Body of pancreas (tissue), 4 donors: ENCODE results near the gene SOCS7. TPM values are rescaled to one million over a fixed set of nuclear protein-coding genes. Genes with fewer than 3 reads are reported as not detected.

Source experiments
- ATAC-seq: fragments of 150-250 bp; one replicate; pipeline ENCODE4 v1.9.1; 2016
- DNase-seq, 4 donors: peaks; one replicate each; pipeline ENCODE4 v3.0.0-alpha.2; 2019
- H3K27ac ChIP-seq, 4 donors: fragments of 200-600 bp; sonication (generic); 1 replicate in 3 of 4; 2 replicates in 1 of 4; pipeline versions ENCODE4 v1.5.1 to v1.6.1; 2016 to 2019; ENCODE audit warnings: mild to moderate bottlenecking in 1 of 4, mixed read lengths in 1 of 4, moderate library complexity in 1 of 4
- H3K27me3 ChIP-seq, 2 donors: fragments of 200-600 bp; sonication (generic); one replicate each; pipeline ENCODE4 v1.6.0; 2016; ENCODE audit warnings: mild to moderate bottlenecking in 1 of 2
- H3K36me3 ChIP-seq, 2 donors: fragments of 200-600 bp; sonication (generic); replicated peaks in 1 of 2; 2 replicates each; pipeline ENCODE4 v1.5.1; 2016; ENCODE audit warnings: low read depth in 2 of 2; ENCODE audit not compliant: insufficient read depth in 1 of 2
- H3K4me1 ChIP-seq: fragments of 200-600 bp; sonication (generic); one replicate; pipeline ENCODE4 v1.6.0; 2016
- H3K4me3 ChIP-seq, 2 donors: fragments of 200-600 bp; sonication (generic); 1 replicate in 1 of 2; 2 replicates in 1 of 2; pipeline ENCODE4 v1.5.1; 2016 to 2019
- H3K9me3 ChIP-seq, 3 donors: fragments of 200-600 bp; sonication (generic); 1 replicate in 2 of 3; 2 replicates in 1 of 3; pipeline ENCODE4 v1.5.1; 2016
- POLR2A ChIP-seq, 3 donors: fragments of 450-650 bp; IDR thresholded peaks; one replicate each; pipeline ENCODE4 v1.6.1; 2016; ENCODE audit warnings: antibody characterized with exemption in 3 of 3, mild to moderate bottlenecking in 2 of 3
- WGBS, 2 donors: methylation state at CpG; one replicate each; pipeline ENCODE4 v1.1.5; 2017; 5-methylcytosine and 5-hydroxymethylcytosine counted together
- intact Hi-C: fragments of 100-400 bp; cut with DNase I; formaldehyde crosslinking; loops from one replicate; pipeline ENCODE4 v1.15.1; 2023
- total RNA-seq, 2 donors: library from RNA; depleted of rRNA; stranded (reverse); fragments of >200 nt; gene quantifications; one replicate each; pipeline ENCODE4 v1.1.0, GENCODE V29; 2016
- TF ChIP-seq, protein P1 (sequence below), 7 experiments: fragments of 450-650 bp in 4 of 7; fragments of 200-600 bp in 3 of 7; sonication (generic) in 3 of 7; IDR thresholded peaks; one replicate each; pipeline ENCODE4 v1.5.1; 2016 to 2019; ENCODE audit warnings: antibody characterized with exemption in 7 of 7

SOCS7 gene
- total RNA-seq, 2 donors from 2014 or later = 15.3 to 34.3 TPM

- H3K4me3 ChIP-seq = no peak overlapping the region
- TF ChIP-seq, protein P1, sequence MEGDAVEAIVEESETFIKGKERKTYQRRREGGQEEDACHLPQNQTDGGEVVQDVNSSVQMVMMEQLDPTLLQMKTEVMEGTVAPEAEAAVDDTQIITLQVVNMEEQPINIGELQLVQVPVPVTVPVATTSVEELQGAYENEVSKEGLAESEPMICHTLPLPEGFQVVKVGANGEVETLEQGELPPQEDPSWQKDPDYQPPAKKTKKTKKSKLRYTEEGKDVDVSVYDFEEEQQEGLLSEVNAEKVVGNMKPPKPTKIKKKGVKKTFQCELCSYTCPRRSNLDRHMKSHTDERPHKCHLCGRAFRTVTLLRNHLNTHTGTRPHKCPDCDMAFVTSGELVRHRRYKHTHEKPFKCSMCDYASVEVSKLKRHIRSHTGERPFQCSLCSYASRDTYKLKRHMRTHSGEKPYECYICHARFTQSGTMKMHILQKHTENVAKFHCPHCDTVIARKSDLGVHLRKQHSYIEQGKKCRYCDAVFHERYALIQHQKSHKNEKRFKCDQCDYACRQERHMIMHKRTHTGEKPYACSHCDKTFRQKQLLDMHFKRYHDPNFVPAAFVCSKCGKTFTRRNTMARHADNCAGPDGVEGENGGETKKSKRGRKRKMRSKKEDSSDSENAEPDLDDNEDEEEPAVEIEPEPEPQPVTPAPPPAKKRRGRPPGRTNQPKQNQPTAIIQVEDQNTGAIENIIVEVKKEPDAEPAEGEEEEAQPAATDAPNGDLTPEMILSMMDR (IDR thresholded peaks at IDR 0.05) = no peak
- TF ChIP-seq POLR2A (IDR thresholded peaks at IDR 0.05) = no peak
- no peaks in the 10 kb centered on the region for H3K27me3 ChIP-seq
- no peak for DNase-seq
- H3K27ac ChIP-seq = no peak overlapping the region
- no peaks in the 10 kb centered on the region for H3K36me3 ChIP-seq
- H3K9me3 ChIP-seq = no peaks in the 10 kb centered on the region
- H3K4me1 ChIP-seq = peaks cover 6% of the 10 kb centered on the region
- intact Hi-C loops = no loop called here
- no peak for ATAC-seq
- WGBS, 2 donors = 50 to 72% methylated on average over 2 to 6 of the region's 7 CpGs
These were observed 91.8 kb downstream of the SOCS7 start for GRCh38 chr17:38443356-38444031.

DNA sequence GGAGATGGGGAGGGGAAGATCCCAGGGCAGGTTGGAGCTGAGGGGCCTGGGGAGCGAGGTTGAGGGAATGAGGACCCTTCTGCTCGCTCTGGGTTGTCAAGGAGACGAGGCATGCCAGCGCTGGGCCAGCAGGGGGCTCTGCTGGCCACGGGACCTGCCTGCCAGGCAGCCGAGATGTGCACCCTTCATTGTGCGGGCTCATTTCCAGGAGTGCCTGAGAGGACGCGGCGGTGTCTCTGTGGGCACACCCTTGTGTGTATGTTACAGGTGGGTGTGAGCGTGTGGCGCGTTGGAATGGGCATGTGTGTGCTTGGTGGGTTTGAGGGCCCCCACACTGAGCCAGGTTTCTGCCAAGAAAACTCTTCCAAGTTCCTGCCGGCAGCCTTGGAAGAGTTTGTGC lies 92.5 kb downstream of the SOCS7 start:
- intact Hi-C loops = no loop called here
- H3K27ac ChIP-seq = no peak overlapping the region

GRCh38 chr17:38447502-38448085 lies 96.0 kb downstream of the SOCS7 start:
- no peak overlapping the region for H3K4me3 ChIP-seq

More for the DNA sequence above, 92.5 kb downstream of the SOCS7 start:
- Histone ChIP-seq H3K9me3 (no peaks in the 10 kb centered on the region), H3K4me1 (peaks cover 6% of the 10 kb centered on the region), H3K4me3 (no peak overlapping the region), H3K36me3 (no peaks in the 10 kb centered on the region), H3K27me3 (no peaks in the 10 kb centered on the region)
- ATAC-seq (peak; percentile 65), DNase-seq (peak; percentile 53 to 72 (median 62))
- TF ChIP-seq, protein P1 (IDR thresholded peaks at IDR 0.05) = peak; percentile 63 to 80 (median 69)
- TF ChIP-seq POLR2A (IDR thresholded peaks at IDR 0.05) = no peak
- 8% methylated on average over 14 of the region's 14 CpGs; no CpG with 5 or more reads in 1 of the 2 donors for WGBS, 2 donors

DNA sequence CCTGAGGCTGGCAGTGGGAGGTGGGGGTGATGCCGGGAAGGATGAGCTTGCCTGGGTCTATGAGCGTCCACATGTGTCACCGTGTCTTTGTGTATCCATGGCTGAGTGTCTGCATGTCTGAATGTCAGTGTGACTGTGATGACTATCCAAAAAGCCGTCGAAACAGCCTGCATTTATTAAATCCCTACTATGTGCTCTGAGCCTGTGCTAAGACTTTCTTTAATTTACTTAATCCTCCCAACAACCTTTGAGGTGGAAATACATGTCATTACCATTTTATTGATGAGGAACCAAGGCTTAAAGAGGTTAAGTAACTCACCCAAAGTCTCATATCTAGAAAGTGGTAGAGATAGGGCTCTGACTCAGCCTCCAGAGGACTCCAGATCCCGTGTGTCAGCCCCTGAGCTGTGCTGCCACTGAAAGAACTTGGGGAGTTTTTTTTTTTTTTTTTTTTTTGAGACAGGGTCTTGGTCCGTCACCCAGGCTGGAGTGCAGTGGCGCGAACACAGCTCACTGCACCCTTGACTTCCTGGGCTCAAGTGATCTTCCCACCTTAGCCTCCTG lies 96.6 kb downstream of the SOCS7 start:
- 63 to 69% methylated on average over 9 of the region's 9 CpGs for WGBS, 2 donors
- DNase-seq = no peak
- peak overlapping the region in 1 of 4 donors; percentile 41 for H3K27ac ChIP-seq
- intact Hi-C loops = loop anchor here (5.0 kb wide), 1 partner anchor 646 kb away; no protein-coding TSS in a partner anchor
- H3K36me3 ChIP-seq = no peaks in the 10 kb centered on the region
- ATAC-seq = no peak
- H3K27me3 ChIP-seq = no peaks in the 10 kb centered on the region
- no peaks in the 10 kb centered on the region for H3K9me3 ChIP-seq
- H3K4me1 ChIP-seq = peaks cover 6% of the 10 kb centered on the region
- H3K4me3 ChIP-seq = no peak overlapping the region
- TF ChIP-seq, protein P1 (IDR thresholded peaks at IDR 0.05) = no peak
- no peak for TF ChIP-seq POLR2A (IDR thresholded peaks at IDR 0.05)

More at GRCh38 chr17:38447502-38448085, 96.0 kb downstream of the SOCS7 start:
- H3K9me3 ChIP-seq = no peaks in the 10 kb centered on the region
- peaks cover 6% of the 10 kb centered on the region for H3K4me1 ChIP-seq
- 36 to 50% methylated on average over 1 to 2 of the region's 2 CpGs for WGBS, 2 donors
- intact Hi-C loops = loop anchor here (5.0 kb wide), 1 partner anchor 645 kb away; no protein-coding TSS in a partner anchor
- peak overlapping the region in 1 of 4 donors; percentile 41 for H3K27ac ChIP-seq
- DNase-seq = no peak
- ATAC-seq = no peak
- TF ChIP-seq POLR2A (IDR thresholded peaks at IDR 0.05) = no peak
- TF ChIP-seq, protein P1 (IDR thresholded peaks at IDR 0.05) = no peak
- H3K27me3 ChIP-seq = no peaks in the 10 kb centered on the region
- H3K36me3 ChIP-seq = no peaks in the 10 kb centered on the region
